ENCODE measurements around the gene E4F1.

Gene E4F1

GRCh38 chr16:2206780-2207433 is 16.5 kb upstream of the E4F1 start:
- no peak for DNase-seq (ENCODE audit: low read depth in 2 of 2)

GRCh38 chr16:2207872-2208271 is 15.5 kb upstream of the E4F1 start:
- no peak for DNase-seq (ENCODE audit: low read depth in 2 of 2)

GRCh38 chr16:2208308-2208707 is 15.1 kb upstream of the E4F1 start:
- DNase-seq (ENCODE audit: low read depth in 2 of 2): no peak

GRCh38 chr16:2208772-2209171 is 14.6 kb upstream of the E4F1 start:
- DNase-seq (ENCODE audit: low read depth in 2 of 2): no peak

- no peak for DNase-seq (ENCODE audit: low read depth in 2 of 2)
Measured at GRCh38 chr16:2209258-2210008, 14.0 kb upstream of the E4F1 start.

- no peak for DNase-seq (ENCODE audit: low read depth in 2 of 2)
Measured at GRCh38 chr16:2210009-2210332, 13.4 kb upstream of the E4F1 start.

- no peak for DNase-seq (ENCODE audit: low read depth in 2 of 2)
Measured at GRCh38 chr16:2210386-2211365, 12.7 kb upstream of the E4F1 start, which contains the start of gene BRICD5. Gene BRICD5 (minus strand): TSS chr16:2210863. CDS start chr16:2210833, 30 bp downstream.

GRCh38 chr16:2211923-2212347 is 11.5 kb upstream of the E4F1 start:
- no peak for DNase-seq (ENCODE audit: low read depth in 2 of 2)

GRCh38 chr16:2212362-2213324 is 10.7 kb upstream of the E4F1 start:
- no peak for DNase-seq (ENCODE audit: low read depth in 2 of 2)

GRCh38 chr16:2213817-2214718 is 9.3 kb upstream of the E4F1 start:
- no peak for DNase-seq (ENCODE audit: low read depth in 2 of 2)

GRCh38 chr16:2214719-2214968 is 8.7 kb upstream of the E4F1 start, which contains the start of gene PGP:
Gene PGP (minus strand): TSS chr16:2214840. CDS start chr16:2214777, 63 bp downstream.
- no peak for DNase-seq (ENCODE audit: low read depth in 2 of 2)

- no peak for DNase-seq (ENCODE audit: low read depth in 2 of 2)
Measured at GRCh38 chr16:2216330-2216729, 7.1 kb upstream of the E4F1 start.

GRCh38 chr16:2223942-2224486 is 623 bp downstream of the E4F1 start:
- no peak for DNase-seq (ENCODE audit: low read depth in 2 of 2)

GRCh38 chr16:2226245-2226793 is 2.9 kb downstream of the E4F1 start:
- DNase-seq (ENCODE audit: low read depth in 2 of 2): no peak

- DNase-seq (ENCODE audit: low read depth in 2 of 2): no peak
Measured at GRCh38 chr16:2226918-2227317, 3.5 kb downstream of the E4F1 start.

- no peak for DNase-seq (ENCODE audit: low read depth in 2 of 2)
Measured at GRCh38 chr16:2228161-2228824, 4.9 kb downstream of the E4F1 start.

GRCh38 chr16:2229091-2229490 is 5.7 kb downstream of the E4F1 start:
- DNase-seq (ENCODE audit: low read depth in 2 of 2): no peak

- no peak for DNase-seq (ENCODE audit: low read depth in 2 of 2)
Measured at GRCh38 chr16:2229632-2230250, 6.3 kb downstream of the E4F1 start.

GRCh38 chr16:2230376-2230775 is 7.0 kb downstream of the E4F1 start:
- DNase-seq (ENCODE audit: low read depth in 2 of 2): no peak
